ENCODE measurements around the gene TAF1C.

Gene TAF1C

GRCh38 chr16:84212154-84212553 is 25.3 kb upstream of the TAF1C start:
- H4K20me1 ChIP-seq (ENCODE audit: insufficient read depth, low read length) = no peaks in the 10 kb centered on the region
- no peaks in the 10 kb centered on the region for H3K4me1 ChIP-seq (ENCODE audit: low read length)
- H3K27me3 ChIP-seq (replicated peaks; ENCODE audit: insufficient read depth, low read length) = peaks cover 4% of the 10 kb centered on the region; the same call in 1 of the 2 replicates

GRCh38 chr16:84209989-84210388 is 23.1 kb upstream of the TAF1C start:
- no peaks in the 10 kb centered on the region for H3K9me2 ChIP-seq (replicated peaks; ENCODE audit: insufficient read depth, low read length)
- H3K4me3 ChIP-seq (ENCODE audit: low read length) = no peak overlapping the region
- no peak overlapping the region for H3K9ac ChIP-seq (ENCODE audit: low read length)
- H3K36me3 ChIP-seq (replicated peaks; ENCODE audit: insufficient read depth, low read length) = no peaks in the 10 kb centered on the region
- no peak overlapping the region for H3K27ac ChIP-seq (ENCODE audit: low read length)
- no peak overlapping the region for H2AFZ ChIP-seq (ENCODE audit: low read length)
- H3F3A ChIP-seq (ENCODE audit: insufficient read depth, low read length) = no peaks in the 10 kb centered on the region
- H3K27me3 ChIP-seq (replicated peaks; ENCODE audit: insufficient read depth, low read length) = peaks cover 11% of the 10 kb centered on the region; the same call in 1 of the 2 replicates
- no peaks in the 10 kb centered on the region for H3K4me1 ChIP-seq (ENCODE audit: low read length)
- H4K20me1 ChIP-seq (ENCODE audit: insufficient read depth, low read length) = no peaks in the 10 kb centered on the region
- no peaks in the 10 kb centered on the region for H3K79me2 ChIP-seq (ENCODE audit: low read length)
- DNase-seq = no peak
- TF ChIP-seq EZH2 (optimal IDR thresholded peaks at IDR 0.05; ENCODE audit: low read depth, low read length) (no peak), CTCF (IDR thresholded peaks at IDR 0.05; ENCODE audit: low read length) (no peak), EZH2phosphoT487 (IDR thresholded peaks at IDR 0.05; ENCODE audit: low read length) (no peak)
- no peaks in the 10 kb centered on the region for H3K9me3 ChIP-seq (replicated peaks; ENCODE audit: insufficient read depth, low read length)
- H3K4me2 ChIP-seq (ENCODE audit: low read depth, low read length) = no peak overlapping the region

More at GRCh38 chr16:84212154-84212553, 25.3 kb upstream of the TAF1C start:
- no peak for TF ChIP-seq EZH2 (optimal IDR thresholded peaks at IDR 0.05; ENCODE audit: low read depth, low read length)
- TF ChIP-seq CTCF (IDR thresholded peaks at IDR 0.05; ENCODE audit: low read length) = no peak
- no peak for TF ChIP-seq EZH2phosphoT487 (IDR thresholded peaks at IDR 0.05; ENCODE audit: low read length)
- Histone ChIP-seq H3K79me2 (ENCODE audit: low read length) (no peaks in the 10 kb centered on the region), H2AFZ (ENCODE audit: low read length) (no peak overlapping the region), H3K4me2 (ENCODE audit: low read depth, low read length) (no peak overlapping the region), H3K9me2 (replicated peaks; ENCODE audit: insufficient read depth, low read length) (no peaks in the 10 kb centered on the region), H3K27ac (ENCODE audit: low read length) (no peak overlapping the region), H3K9me3 (replicated peaks; ENCODE audit: insufficient read depth, low read length) (no peaks in the 10 kb centered on the region), H3F3A (ENCODE audit: insufficient read depth, low read length) (no peaks in the 10 kb centered on the region), H3K4me3 (ENCODE audit: low read length) (no peak overlapping the region), H3K9ac (ENCODE audit: low read length) (no peak overlapping the region), H3K36me3 (replicated peaks; ENCODE audit: insufficient read depth, low read length) (no peaks in the 10 kb centered on the region)
- DNase-seq = no peak

DNA sequence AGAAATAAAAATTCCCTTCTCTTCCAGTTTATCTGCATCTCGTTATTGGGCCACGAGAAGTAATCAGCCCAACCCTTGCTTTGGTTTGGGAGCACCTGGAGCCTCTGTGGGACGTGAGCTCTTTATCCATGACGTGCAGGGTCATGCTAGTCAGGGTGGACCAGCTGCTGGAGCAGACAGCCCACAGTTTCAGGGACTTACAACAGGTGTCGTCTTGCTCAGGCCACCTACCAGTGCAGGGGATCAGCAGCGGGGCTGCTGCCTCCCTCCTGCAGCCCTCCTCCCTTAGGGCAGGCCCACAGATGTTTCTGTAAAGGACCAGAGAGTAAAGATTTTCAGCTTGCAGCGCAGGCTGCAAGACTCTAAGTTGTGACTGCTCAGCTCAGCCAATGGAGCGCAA is 21.0 kb upstream of the TAF1C start:
- Histone ChIP-seq H3K27me3 (replicated peaks; ENCODE audit: insufficient read depth, low read length) (peaks cover 11% of the 10 kb centered on the region; the same call in 1 of the 2 replicates), H3K9me2 (replicated peaks; ENCODE audit: insufficient read depth, low read length) (no peaks in the 10 kb centered on the region), H3K27ac (ENCODE audit: low read length) (no peak overlapping the region), H4K20me1 (ENCODE audit: insufficient read depth, low read length) (no peaks in the 10 kb centered on the region), H3K4me2 (ENCODE audit: low read depth, low read length) (no peak overlapping the region), H3F3A (ENCODE audit: insufficient read depth, low read length) (no peaks in the 10 kb centered on the region), H3K9me3 (replicated peaks; ENCODE audit: insufficient read depth, low read length) (no peaks in the 10 kb centered on the region), H3K9ac (ENCODE audit: low read length) (no peak overlapping the region), H3K36me3 (replicated peaks; ENCODE audit: insufficient read depth, low read length) (no peaks in the 10 kb centered on the region), H3K4me1 (ENCODE audit: low read length) (no peaks in the 10 kb centered on the region), H3K4me3 (ENCODE audit: low read length) (no peak overlapping the region), H2AFZ (ENCODE audit: low read length) (no peak overlapping the region), H3K79me2 (ENCODE audit: low read length) (no peaks in the 10 kb centered on the region)
- no peak for TF ChIP-seq EZH2phosphoT487 (IDR thresholded peaks at IDR 0.05; ENCODE audit: low read length)
- TF ChIP-seq EZH2 (optimal IDR thresholded peaks at IDR 0.05; ENCODE audit: low read depth, low read length) = no peak
- TF ChIP-seq CTCF (IDR thresholded peaks at IDR 0.05; ENCODE audit: low read length) = no peak
- DNase-seq = no peak
